HepG2 (cell line): ENCODE results near the gene STRN3. TPM values are rescaled to one million over a fixed set of nuclear protein-coding genes. Genes with fewer than 3 reads are reported as not detected.

Source experiments
- ATAC-seq: fragments of 200-7000 bp; cut with Tn5 transposase; 3 replicates; pipeline ENCODE4 v1.9.1; 2020; ENCODE audit warnings: mild to moderate bottlenecking, moderate library complexity
- BruUV-seq: library from RNA; stranded (reverse); fragments of 400-500 nt; replicated peaks from 2 replicates; lab custom pipeline; 2021; lab: Mats Ljungman, UMichigan
- CTCF ChIA-PET: fragments of 300-600 bp; formaldehyde crosslinking; extraction: SDS; loops from one replicate; lab custom pipeline; 2021; ENCODE audit warnings: low total read pairs, inconsistent platforms, low intra/inter-chr PET ratio; lab: Yijun Ruan, JAX
- POLR2A ChIA-PET: fragments of 350-600 bp; sonication (Branson Sonifier 250); formaldehyde crosslinking; loops from one replicate; lab custom pipeline; 2020; ENCODE audit warnings: antibody characterized with exemption, inconsistent platforms; lab: Yijun Ruan, JAX
- DNase-seq: peaks from one replicate; pipeline ENCODE4 v3.0.0-alpha.2; 2015; ENCODE audit warnings: low spot score
- FAIRE-seq: peaks from 3 replicates; lab custom pipeline; 2011; peaks lifted over from hg19 to GRCh38; lab: Jason Lieb, UNC
- H2AFZ ChIP-seq: one replicate; pipeline ENCODE4 v1.6.1; 2011; ENCODE audit warnings: low read length, inconsistent platforms
- H3K27ac ChIP-seq: fragments of 300-600 bp; 3 replicates; pipeline ENCODE4 v1.8.0; 2011; ENCODE audit warnings: mixed run types, mild to moderate bottlenecking, mixed read lengths, low read length, inconsistent platforms; ENCODE audit not compliant: insufficient read depth; ENCODE audit errors: extremely low read length
- H3K27me3 ChIP-seq, 2 experiments: fragments of 200-600 bp in 1 of 2; 2 replicates in 1 of 2; 3 replicates in 1 of 2; pipeline versions ENCODE4 v1.6.0 to v1.8.0; 2011; ENCODE audit warnings: low read length in 2 of 2, mild to moderate bottlenecking in 2 of 2, moderate library complexity in 2 of 2, inconsistent platforms in 1 of 2; ENCODE audit not compliant: insufficient read depth in 2 of 2, control insufficient read depth in 1 of 2
- H3K36me3 ChIP-seq, 2 experiments: fragments of 200-600 bp in 1 of 2; replicated peaks in 1 of 2; 2 replicates in 1 of 2; 3 replicates in 1 of 2; pipeline versions ENCODE4 v1.5.1 to v1.8.0; 2011; ENCODE audit warnings: low read length in 2 of 2, inconsistent platforms in 1 of 2; ENCODE audit not compliant: insufficient read depth in 2 of 2, control insufficient read depth in 1 of 2
- H3K4me1 ChIP-seq: 2 replicates; pipeline ENCODE4 v1.5.1; 2012; ENCODE audit warnings: low read length, inconsistent platforms; ENCODE audit not compliant: insufficient read depth
- H3K4me2 ChIP-seq: 2 replicates; pipeline ENCODE4 v1.6.0; 2011; ENCODE audit warnings: low read depth, low read length, inconsistent platforms
- H3K4me3 ChIP-seq, 3 experiments: fragments of 200-600 bp in 1 of 3; sonication (generic), shearing (Covaris generic) in 1 of 3; replicated peaks in 1 of 3; 2 replicates each; pipeline ENCODE4 v1.5.1; 2011 to 2016; ENCODE audit warnings: low read length in 3 of 3, inconsistent platforms in 2 of 3, low read depth in 2 of 3, mild to moderate bottlenecking in 2 of 3, control low read depth in 1 of 3, mixed read lengths in 1 of 3; ENCODE audit not compliant: insufficient read depth in 1 of 3
- H3K79me2 ChIP-seq: one replicate; pipeline ENCODE4 v1.6.1; 2011; ENCODE audit warnings: low read length, inconsistent platforms; ENCODE audit not compliant: insufficient read depth
- H3K9ac ChIP-seq: 2 replicates; pipeline ENCODE4 v1.6.0; 2011; ENCODE audit warnings: mild to moderate bottlenecking, low read depth, low read length, inconsistent platforms; ENCODE audit not compliant: insufficient read depth
- H3K9me3 ChIP-seq: 2 replicates; pipeline ENCODE4 v1.5.1; 2012; ENCODE audit warnings: mild to moderate bottlenecking, low read length
- H4K20me1 ChIP-seq: 2 replicates; pipeline ENCODE4 v1.6.0; 2011; ENCODE audit warnings: inconsistent platforms, mild to moderate bottlenecking, low read length, moderate library complexity; ENCODE audit not compliant: insufficient read depth
- FOSL2 ChIP-seq: sonication (generic); formaldehyde crosslinking; IDR thresholded peaks from 2 replicates; pipeline ENCODE4 v1.4.0; 2020; ENCODE audit warnings: missing genetic modification reagents
- PCBP2 ChIP-seq: fragments of 200-400 bp; formaldehyde crosslinking; optimal IDR thresholded peaks from 2 replicates; pipeline ENCODE3; 2018; ENCODE audit warnings: low read length, low read depth; ENCODE audit not compliant: poor library complexity, severe bottlenecking
- SOX5 ChIP-seq: IDR thresholded peaks from 2 replicates; pipeline ENCODE4 v1.6.1; 2016; ENCODE audit warnings: borderline replicate concordance
- SRSF1 ChIP-seq: fragments of 200-400 bp; formaldehyde crosslinking; optimal IDR thresholded peaks from 2 replicates; pipeline ENCODE3; 2017; ENCODE audit warnings: mild to moderate bottlenecking, low read depth, low read length, moderate library complexity
- TEAD3 ChIP-seq: optimal IDR thresholded peaks from 2 replicates; pipeline ENCODE3; 2016; ENCODE audit warnings: borderline replicate concordance
- TERF1 ChIP-seq: sonication (generic); formaldehyde crosslinking; IDR thresholded peaks from 2 replicates; pipeline ENCODE4 v1.8.0; 2022; ENCODE audit warnings: mild to moderate bottlenecking, missing genetic modification reagents, moderate library complexity
- TFAP4 ChIP-seq: sonication (generic); IDR thresholded peaks from 2 replicates; pipeline ENCODE4 v1.6.1; 2016; ENCODE audit warnings: low read depth, borderline replicate concordance
- ZIK1 ChIP-seq: sonication (generic); formaldehyde crosslinking; IDR thresholded peaks from 2 replicates; pipeline ENCODE4 v1.5.0; 2020; ENCODE audit warnings: mild to moderate bottlenecking, low read depth, missing genetic modification reagents, borderline replicate concordance
- ZNF20 ChIP-seq: sonication (generic); formaldehyde crosslinking; IDR thresholded peaks from 2 replicates; pipeline ENCODE4 v1.4.0; 2020; ENCODE audit warnings: mild to moderate bottlenecking, moderate library complexity, missing genetic modification reagents
- ZNF569 ChIP-seq: sonication (generic); formaldehyde crosslinking; IDR thresholded peaks from 2 replicates; pipeline ENCODE4 v1.5.0; 2020; ENCODE audit warnings: mild to moderate bottlenecking, missing genetic modification reagents, moderate library complexity, borderline replicate concordance
- ZUFSP ChIP-seq: sonication (generic); formaldehyde crosslinking; IDR thresholded peaks from 2 replicates; pipeline ENCODE4 v1.9.0; 2021; ENCODE audit warnings: missing genetic modification reagents, mild to moderate bottlenecking, borderline replicate concordance
- WGBS: methylation state at CpG from one replicate; pipeline ENCODE4 v1.1.6; 2017; ENCODE audit warnings: low lambda C conversion rate; 5-methylcytosine and 5-hydroxymethylcytosine counted together
- in situ Hi-C: cut with HindIII; loops from 2 replicates; pipeline ENCODE4 v1.10.0; 2017; ENCODE audit warnings: low pct_unique_long_range_greater_than_20kb; ENCODE audit not compliant: extremely low pct_ligation_motif_present
- intact Hi-C: fragments of 100-400 bp; cut with micrococcal nuclease; formaldehyde crosslinking; loops from one replicate; pipeline ENCODE4 v1.10.0; 2022; ENCODE audit not compliant: unreplicated experiment
- polyA plus RNA-seq, 8 experiments: library from polyadenylated mRNA; depleted of rRNA in 3 of 8; stranded (reverse) in 7 of 8; unstranded in 1 of 8; fragments of >200 nt; fragmentation: Illumina TruSeq in 4 of 8; extraction: Trizol in 4 of 8; gene quantifications; 2 replicates each; pipeline versions ENCODE4 v1.2.1 to v1.2.3, GENCODE V29; 2011 to 2016; ENCODE audit warnings: low read depth in 4 of 8, missing spikeins in 1 of 8, mixed read lengths in 1 of 8; ENCODE audit not compliant: insufficient read depth in 1 of 8
- total RNA-seq, 5 experiments: library from RNA; depleted of rRNA; stranded (reverse); fragments of >200 nt; fragmentation: Illumina TruSeq; extraction: Trizol; gene quantifications; 2 replicates each; pipeline ENCODE4 v1.2.3, GENCODE V29; 2016; ENCODE audit warnings: low read depth in 1 of 5

Gene STRN3
- total and polyA plus RNA-seq, 2 of the 13 experiments (the other 11 are each of a cell fraction or from before 2014, with no cell fraction given) = 49.4 to 123 TPM

GRCh38 chr14:31025367-31026076, 657 bp downstream of the STRN3 start, which contains the start of gene AP4S1 (continued):
- TF ChIP-seq ZUFSP (no peak), ZIK1 (CRISPR knock-in tag) (no peak; the same call in 1 of the 2 replicates), SRSF1 (peak; percentile 97), TERF1 (no peak; the same call in 1 of the 2 replicates), FOSL2 (CRISPR knock-in tag) (peak; percentile 32), ZNF569 (CRISPR knock-in tag) (no peak)

- ATAC-seq = no peak
- peaks cover 70% of the 10 kb centered on the region for H3K79me2 ChIP-seq
- H3K27ac ChIP-seq = peak overlapping the region; percentile 73
- peak overlapping the region; percentile 99 for H3K9ac ChIP-seq
- peaks cover 0 to 5% of the 10 kb centered on the region in 2 experiments; a peak in 1 of 5 replicates for H3K27me3 ChIP-seq
- TSS peak; percentile 45 for BruUV-seq
- in situ Hi-C loops (loop anchor here (10.0 kb wide), 1 partner anchor 60 kb away; no protein-coding TSS in a partner anchor), intact Hi-C loops (loop anchor here (2.0 to 5.0 kb wide), 2 partner anchors 16 to 183 kb away; partner anchors contain the start of gene HECTD1)
- peaks cover 73% of the 10 kb centered on the region for H3K4me1 ChIP-seq
- ChIA-PET POLR2A (interaction anchor here (0.9 to 5.1 kb wide), 19 partner anchors 9 to 396 kb away, joined by 3 to 126 read pairs (median 7); partner anchors contain the start of genes COCH, HEATR5A and HECTD1), CTCF (no interaction called here)
- H2AFZ ChIP-seq = no peak overlapping the region
- DNase-seq = peak; percentile 35
- no peaks in the 10 kb centered on the region for H3K9me3 ChIP-seq
- no peak for FAIRE-seq
- H3K4me3 ChIP-seq = peak overlapping the region; percentile 96 to 97 (median 96)
- H3K4me2 ChIP-seq = peak overlapping the region; percentile 86
- 2% methylated on average over 11 of the region's 11 CpGs for WGBS
- peaks cover 10 to 20% of the 10 kb centered on the region in 2 experiments for H3K36me3 ChIP-seq
- H4K20me1 ChIP-seq = peaks cover 45% of the 10 kb centered on the region
- TF ChIP-seq TEAD3 (CRISPR knock-in tag) (peak; percentile 37), SOX5 (CRISPR knock-in tag) (0 out of 2 replicates have a peak, but pooled peaks have one; percentile 3), ZNF20 (CRISPR knock-in tag) (no peak), PCBP2 (peak; percentile 81), TFAP4 (no peak)
Observed at GRCh38 chr14:31024577-31025366, 1.4 kb downstream of the STRN3 start.
